ENCODE data around the gene NLRC5.

- TF ChIP-seq EZH2 (IDR thresholded peaks at IDR 0.05; ENCODE audit: borderline replicate concordance, low read depth, low read length, severe bottlenecking) = no peak
- TF ChIP-seq POLR2A (IDR thresholded peaks at IDR 0.05; ENCODE audit: low read depth, low read length) = no peak
- no peak for TF ChIP-seq CTCF (IDR thresholded peaks at IDR 0.05; ENCODE audit: extremely low read depth in 1 of 2, insufficient read depth in 1 of 2, low read depth in 1 of 2, low read length in 2 of 2)
- TF ChIP-seq POLR2AphosphoS5 (IDR thresholded peaks at IDR 0.05; ENCODE audit: insufficient read depth, low read depth, low read length) = no peak
These were observed 44.2 kb upstream of the NLRC5 start for GRCh38 chr16:56944954-56945839.

All from endothelial cell of umbilical vein (primary cell).